ENCODE measurements around the gene TMEM59.
"Not testable (repeated sequence)": the region's sequence is repeated elsewhere in the genome, so short reads cannot be mapped to it uniquely, and the experiment has no call there.

Gene TMEM59

DNA sequence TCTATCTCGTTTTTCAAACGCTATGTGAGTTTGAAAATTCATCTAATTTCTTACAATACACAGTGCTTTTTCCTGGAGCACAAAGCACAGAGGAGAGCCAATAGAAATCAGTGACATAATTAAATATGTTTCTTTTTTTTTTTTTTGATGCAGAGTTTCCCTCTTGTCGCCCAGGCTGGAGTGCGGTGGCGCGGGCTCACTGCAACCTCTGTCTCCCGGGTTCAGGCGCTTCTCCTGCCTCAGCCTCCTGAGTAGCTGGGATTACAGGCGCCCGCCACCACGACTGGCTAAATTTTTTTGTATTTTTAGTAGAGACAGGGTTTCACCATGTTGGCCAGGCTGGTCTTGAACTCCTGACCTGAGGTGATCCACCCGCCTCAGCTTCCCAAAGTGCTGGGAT is 2.6 kb downstream of the TMEM59 start:
- not testable (repeated sequence) for H3K9me3 ChIP-seq (ENCODE audit: insufficient read depth, low read depth, low read length); H3K4me3 ChIP-seq (ENCODE audit: low read length); H3K9ac ChIP-seq (ENCODE audit: low read depth, low read length); H3K4me1 ChIP-seq (ENCODE audit: insufficient read depth, low read length); H3K36me3 ChIP-seq (ENCODE audit: insufficient read depth, low read depth, low read length); H3K27ac ChIP-seq (ENCODE audit: low read length); H3K27me3 ChIP-seq (ENCODE audit: insufficient read depth, low read length)

DNA sequence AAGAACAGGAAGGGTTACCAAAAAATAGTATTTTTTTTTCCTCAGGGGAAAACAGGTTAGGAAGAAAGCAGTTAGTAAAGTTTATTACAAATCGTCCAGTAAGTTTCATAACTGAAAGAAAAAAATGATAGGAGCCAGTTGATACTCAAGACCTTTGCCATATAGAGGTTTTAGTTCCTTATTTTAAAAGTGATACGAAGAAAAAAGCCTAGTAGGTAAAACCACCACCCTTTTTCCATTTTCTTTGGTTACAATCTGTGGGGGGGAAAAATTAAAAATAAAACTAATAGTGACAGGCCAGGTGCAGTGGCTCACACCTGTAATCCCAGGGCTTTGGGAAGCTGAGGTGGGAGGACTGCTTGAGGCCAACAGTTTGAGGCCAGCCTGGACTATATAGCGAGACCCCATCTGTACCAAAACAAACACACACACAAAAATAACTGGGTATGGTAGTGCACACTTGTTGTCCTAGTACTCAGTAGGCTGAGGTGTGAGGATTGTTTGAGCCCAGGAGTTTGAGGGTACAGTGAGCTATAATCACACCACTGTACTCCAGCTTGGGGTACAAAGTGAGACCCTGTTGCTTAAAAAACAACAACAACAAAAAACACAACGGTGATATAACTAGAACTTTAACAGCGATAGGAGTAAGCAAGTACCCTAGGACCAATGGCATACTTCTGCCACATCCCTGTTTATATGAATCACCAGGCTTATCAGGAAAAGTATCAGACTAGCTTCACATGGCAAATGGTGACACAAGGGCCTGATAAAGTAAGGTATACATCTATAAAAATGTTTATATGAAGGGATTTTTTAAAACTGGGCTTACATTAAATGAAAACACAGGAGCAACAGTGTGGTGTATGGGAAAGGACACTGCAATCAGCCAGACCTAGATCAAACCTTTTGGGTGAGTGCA is 5.4 kb downstream of the TMEM59 start:
- Histone ChIP-seq H3K4me3 (ENCODE audit: low read length) (no peak overlapping the region), H3K27me3 (ENCODE audit: insufficient read depth, low read length) (no peaks in the 10 kb centered on the region), H3K27ac (ENCODE audit: low read length) (no peak overlapping the region), H3K9me3 (ENCODE audit: insufficient read depth, low read depth, low read length) (no peaks in the 10 kb centered on the region), H3K36me3 (ENCODE audit: insufficient read depth, low read depth, low read length) (peaks cover 7% of the 10 kb centered on the region), H3K9ac (ENCODE audit: low read depth, low read length) (no peak overlapping the region), H3K4me1 (ENCODE audit: insufficient read depth, low read length) (no peaks in the 10 kb centered on the region; the same call in 1 of the 2 replicates)

DNA sequence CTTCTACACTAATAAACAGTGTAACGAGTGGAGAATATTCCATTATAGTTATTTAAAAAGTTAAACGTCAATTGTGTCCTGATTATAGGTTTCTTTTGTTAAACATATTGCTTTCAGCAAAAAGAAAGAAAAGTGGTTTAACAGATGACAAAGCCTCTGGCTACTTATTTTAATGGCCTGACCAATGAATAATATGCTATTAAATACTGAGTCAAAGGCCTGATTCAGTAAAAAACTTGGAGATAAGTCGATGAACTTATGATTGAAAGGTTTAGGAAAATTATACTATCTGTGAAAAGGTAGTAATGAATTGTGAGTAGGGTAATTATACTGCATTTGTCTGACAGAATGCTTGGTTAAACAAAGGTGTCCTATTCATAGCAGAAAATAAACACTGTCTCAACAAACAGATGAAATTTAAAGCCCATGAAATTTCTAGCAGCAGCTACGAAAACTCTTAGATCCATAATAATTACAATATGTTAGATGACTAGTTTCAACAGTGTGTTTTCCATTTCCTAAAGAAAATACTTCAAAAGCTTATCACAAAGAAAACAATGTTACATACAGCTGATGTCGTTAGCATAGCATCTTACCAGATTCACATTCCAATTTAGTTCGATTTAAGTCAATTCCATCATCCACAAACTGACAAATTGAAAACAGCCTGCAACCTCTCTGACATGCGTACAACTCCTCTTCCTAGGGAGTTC is 6.2 kb downstream of the TMEM59 start:
- Histone ChIP-seq H3K9me3 (ENCODE audit: insufficient read depth, low read depth, low read length) (no peaks in the 10 kb centered on the region), H3K4me3 (ENCODE audit: low read length) (no peak overlapping the region), H3K27ac (ENCODE audit: low read length) (no peak overlapping the region), H3K4me1 (ENCODE audit: insufficient read depth, low read length) (no peaks in the 10 kb centered on the region; the same call in 1 of the 2 replicates), H3K36me3 (ENCODE audit: insufficient read depth, low read depth, low read length) (peaks cover 15% of the 10 kb centered on the region), H3K27me3 (ENCODE audit: insufficient read depth, low read length) (no peaks in the 10 kb centered on the region), H3K9ac (ENCODE audit: low read depth, low read length) (no peak overlapping the region)

DNA sequence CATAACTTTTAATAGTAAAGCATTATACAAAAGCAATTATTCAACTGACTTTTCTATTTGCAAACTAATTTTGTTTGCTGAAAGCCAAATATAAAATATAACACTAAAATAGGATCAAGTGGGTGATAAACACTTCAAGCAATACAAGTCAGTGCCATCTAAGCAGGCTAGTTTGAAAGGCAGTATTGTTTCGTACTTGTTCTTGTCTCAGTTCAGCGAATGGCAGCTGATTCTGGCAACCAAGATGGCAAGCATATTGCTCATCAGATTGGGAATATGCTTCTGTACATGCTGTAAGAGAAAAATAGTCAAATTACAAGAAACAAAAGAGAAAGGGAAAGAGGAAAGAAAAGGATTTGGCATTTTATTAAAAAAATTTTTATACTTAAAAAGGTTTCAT is 7.5 kb downstream of the TMEM59 start:
- Histone ChIP-seq H3K36me3 (ENCODE audit: insufficient read depth, low read depth, low read length) (peaks cover 28% of the 10 kb centered on the region), H3K9ac (ENCODE audit: low read depth, low read length) (no peak overlapping the region), H3K4me3 (ENCODE audit: low read length) (no peak overlapping the region), H3K27me3 (ENCODE audit: insufficient read depth, low read length) (no peaks in the 10 kb centered on the region), H3K4me1 (ENCODE audit: insufficient read depth, low read length) (no peaks in the 10 kb centered on the region), H3K27ac (ENCODE audit: low read length) (no peak overlapping the region), H3K9me3 (ENCODE audit: insufficient read depth, low read depth, low read length) (no peaks in the 10 kb centered on the region)

DNA sequence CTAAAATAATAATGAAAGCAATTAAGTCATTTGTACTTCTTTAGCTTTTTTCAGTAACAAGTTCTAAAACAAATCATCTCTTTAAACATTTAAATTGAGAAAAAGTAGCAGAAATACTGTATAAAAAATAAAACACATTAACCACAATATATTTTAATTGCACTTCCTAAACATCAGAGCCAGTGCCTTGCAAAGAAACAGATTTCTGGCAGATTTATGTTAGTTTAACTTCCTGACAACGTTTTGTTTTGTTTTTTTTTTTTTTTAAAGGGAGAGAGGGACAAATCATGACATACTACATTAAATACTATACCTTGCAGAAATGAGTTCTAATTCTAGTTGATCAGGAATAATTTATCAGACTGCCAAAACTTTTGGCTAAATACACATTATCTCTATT is 11.2 kb downstream of the TMEM59 start:
- no peak overlapping the region for H3K4me3 ChIP-seq (ENCODE audit: low read length)
- no peaks in the 10 kb centered on the region for H3K4me1 ChIP-seq (ENCODE audit: insufficient read depth, low read length)
- no peaks in the 10 kb centered on the region for H3K27me3 ChIP-seq (ENCODE audit: insufficient read depth, low read length)
- H3K27ac ChIP-seq (ENCODE audit: low read length) = no peak overlapping the region
- H3K36me3 ChIP-seq (ENCODE audit: insufficient read depth, low read depth, low read length) = peaks cover 57% of the 10 kb centered on the region
- no peak overlapping the region for H3K9ac ChIP-seq (ENCODE audit: low read depth, low read length)
- no peaks in the 10 kb centered on the region for H3K9me3 ChIP-seq (ENCODE audit: insufficient read depth, low read depth, low read length)

DNA sequence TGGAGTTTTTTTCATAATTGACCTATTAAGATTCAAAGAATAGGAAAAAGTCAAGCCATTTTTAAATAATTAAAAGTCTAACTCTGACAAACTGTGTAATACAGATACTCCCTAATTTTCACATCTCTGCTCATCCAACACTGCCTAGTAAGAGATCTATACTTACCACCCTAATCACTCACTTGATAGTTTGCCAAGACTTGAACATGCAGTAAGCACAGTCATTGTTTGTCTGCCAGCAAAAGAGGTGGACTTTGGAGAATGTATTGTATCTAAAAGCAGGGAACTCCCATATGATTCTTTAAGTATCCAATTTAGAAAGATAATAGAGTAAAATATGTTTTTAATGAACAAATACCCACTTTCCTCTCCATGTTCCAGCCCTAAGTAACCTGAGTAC is 15.5 kb downstream of the TMEM59 start:
- H3K4me3 ChIP-seq (ENCODE audit: low read length) = no peak overlapping the region
- H3K9me3 ChIP-seq (ENCODE audit: insufficient read depth, low read depth, low read length) = no peaks in the 10 kb centered on the region
- H3K9ac ChIP-seq (ENCODE audit: low read depth, low read length) = no peak overlapping the region
- H3K36me3 ChIP-seq (ENCODE audit: insufficient read depth, low read depth, low read length) = peaks cover 82% of the 10 kb centered on the region
- H3K4me1 ChIP-seq (ENCODE audit: insufficient read depth, low read length) = no peaks in the 10 kb centered on the region
- no peaks in the 10 kb centered on the region for H3K27me3 ChIP-seq (ENCODE audit: insufficient read depth, low read length)
- no peak overlapping the region for H3K27ac ChIP-seq (ENCODE audit: low read length)

DNA sequence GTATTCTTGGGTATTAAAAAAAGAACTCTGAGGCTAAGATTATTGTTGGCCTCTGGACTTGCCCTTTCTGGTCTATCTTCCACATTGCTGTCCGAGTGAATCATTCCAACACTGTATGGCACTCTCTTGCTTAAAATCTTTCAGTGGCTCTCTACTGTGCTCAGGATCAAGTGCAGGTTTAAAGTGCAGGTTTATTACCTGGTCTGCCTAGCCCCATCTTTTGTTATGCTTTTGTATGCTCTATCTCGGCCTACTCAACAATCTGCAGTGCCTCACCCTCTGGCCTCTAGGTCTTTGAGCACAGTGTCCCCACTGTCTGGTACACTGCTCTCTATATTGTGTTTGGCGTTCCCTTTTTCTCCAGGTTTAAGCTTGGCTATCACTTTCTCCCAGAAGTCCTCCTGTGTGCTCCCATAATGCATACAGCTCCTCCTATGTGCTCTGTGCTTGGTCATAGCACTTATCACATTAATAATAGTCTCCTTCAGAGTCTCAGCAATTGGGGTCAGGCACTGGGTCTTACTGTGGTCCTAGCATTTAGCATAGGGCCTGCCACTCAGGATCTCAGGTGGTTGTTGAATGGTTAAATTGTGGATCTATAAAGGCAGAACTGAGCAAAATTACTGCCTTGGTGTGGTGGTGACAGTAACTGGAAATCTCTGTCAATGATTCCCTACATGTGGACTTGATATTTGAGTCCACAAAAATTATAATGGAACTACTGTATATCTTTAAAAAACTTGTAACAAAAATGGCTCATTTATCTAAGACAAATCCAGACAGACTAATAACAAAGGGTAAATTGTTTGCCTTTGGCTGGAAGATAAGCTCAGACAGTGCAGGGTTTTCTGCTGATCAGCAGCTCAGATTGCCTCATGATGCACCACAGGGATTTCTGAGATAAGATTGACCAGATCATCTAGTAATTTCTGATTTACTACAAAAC is 24.4 kb downstream of the TMEM59 start:
- Histone ChIP-seq H3K9ac (ENCODE audit: low read depth, low read length) (no peak overlapping the region), H3K4me1 (ENCODE audit: insufficient read depth, low read length) (no peaks in the 10 kb centered on the region), H3K9me3 (ENCODE audit: insufficient read depth, low read depth, low read length) (no peaks in the 10 kb centered on the region), H3K4me3 (ENCODE audit: low read length) (no peak overlapping the region), H3K27ac (ENCODE audit: low read length) (no peak overlapping the region), H3K27me3 (ENCODE audit: insufficient read depth, low read length) (no peaks in the 10 kb centered on the region), H3K36me3 (ENCODE audit: insufficient read depth, low read depth, low read length) (peaks cover 30% of the 10 kb centered on the region)

DNA sequence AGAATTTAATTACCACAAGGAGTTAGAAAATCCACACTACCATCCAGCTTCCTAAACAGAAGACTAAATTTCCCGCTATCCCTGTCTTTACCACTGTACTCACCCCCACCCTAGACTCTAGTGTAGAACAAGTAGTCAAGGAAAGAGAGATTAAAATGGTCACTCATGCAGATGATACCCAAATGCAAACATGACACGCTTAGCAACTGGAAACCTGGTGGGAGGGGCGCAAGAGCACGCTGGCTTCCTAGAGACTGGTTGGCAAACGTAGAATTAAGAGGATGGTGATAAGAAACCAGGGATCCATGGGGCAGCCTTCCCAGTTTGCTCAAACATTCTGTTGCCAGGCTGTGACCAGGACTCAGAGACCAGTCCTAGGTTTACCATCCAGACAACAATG is 25.2 kb downstream of the TMEM59 start:
- H3K9me3 ChIP-seq (ENCODE audit: insufficient read depth, low read depth, low read length) = no peaks in the 10 kb centered on the region
- no peaks in the 10 kb centered on the region for H3K4me1 ChIP-seq (ENCODE audit: insufficient read depth, low read length)
- peaks cover 30% of the 10 kb centered on the region for H3K36me3 ChIP-seq (ENCODE audit: insufficient read depth, low read depth, low read length)
- H3K27me3 ChIP-seq (ENCODE audit: insufficient read depth, low read length) = no peaks in the 10 kb centered on the region
- H3K27ac ChIP-seq (ENCODE audit: low read length) = no peak overlapping the region
- no peak overlapping the region for H3K9ac ChIP-seq (ENCODE audit: low read depth, low read length)
- H3K4me3 ChIP-seq (ENCODE audit: low read length) = no peak overlapping the region

DNA sequence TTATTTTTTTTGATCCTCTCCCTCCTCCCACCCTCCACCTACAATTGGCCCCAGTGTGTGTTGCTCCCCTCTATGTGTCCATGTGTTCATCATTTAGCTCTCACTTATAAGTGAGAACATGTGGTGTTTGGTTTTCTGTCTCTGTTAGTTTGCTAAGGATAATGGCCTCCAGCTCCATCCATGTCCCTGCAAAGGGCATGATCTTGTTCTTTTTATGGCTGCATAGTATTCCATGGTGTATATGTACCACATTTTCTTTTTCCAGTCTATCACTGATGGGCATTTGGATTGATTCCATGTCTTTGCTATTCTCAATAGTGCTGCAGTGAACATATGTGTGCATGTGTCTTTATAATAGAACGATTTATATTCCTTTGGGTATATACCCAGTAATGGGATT is 28.2 kb downstream of the TMEM59 start:
- not testable (repeated sequence) for H3K9ac ChIP-seq (ENCODE audit: low read depth, low read length)

DNA sequence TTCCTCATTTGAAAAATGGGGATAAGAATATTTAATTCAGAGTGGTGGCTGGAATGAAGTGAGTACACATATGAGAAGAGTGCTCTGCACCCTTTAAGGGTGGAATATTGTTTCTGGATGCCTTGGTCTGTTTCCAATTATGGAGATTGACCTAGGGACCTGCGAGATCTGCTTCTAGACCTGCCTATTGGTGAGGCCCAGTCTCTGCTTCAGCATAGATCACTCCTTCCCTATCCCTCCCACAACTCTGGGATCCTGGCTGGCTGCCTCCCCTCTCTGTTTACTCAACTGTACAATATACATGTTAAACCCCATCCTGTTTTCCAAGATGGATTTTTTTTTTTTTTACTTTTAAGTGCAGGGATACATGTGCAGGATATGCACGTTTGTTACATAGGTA is 28.6 kb downstream of the TMEM59 start:
- Histone ChIP-seq H3K9me3 (ENCODE audit: insufficient read depth, low read depth, low read length) (no peaks in the 10 kb centered on the region), H3K9ac (ENCODE audit: low read depth, low read length) (no peak overlapping the region), H3K4me3 (ENCODE audit: low read length) (no peak overlapping the region), H3K4me1 (ENCODE audit: insufficient read depth, low read length) (no peaks in the 10 kb centered on the region), H3K27me3 (ENCODE audit: insufficient read depth, low read length) (no peaks in the 10 kb centered on the region), H3K27ac (ENCODE audit: low read length) (no peak overlapping the region), H3K36me3 (ENCODE audit: insufficient read depth, low read depth, low read length) (no peaks in the 10 kb centered on the region)

More for the DNA sequence above, 28.2 kb downstream of the TMEM59 start:
- not testable (repeated sequence) for H3K4me3 ChIP-seq (ENCODE audit: low read length); H3K9me3 ChIP-seq (ENCODE audit: insufficient read depth, low read depth, low read length); H3K4me1 ChIP-seq (ENCODE audit: insufficient read depth, low read length); H3K27me3 ChIP-seq (ENCODE audit: insufficient read depth, low read length); H3K27ac ChIP-seq (ENCODE audit: low read length); H3K36me3 ChIP-seq (ENCODE audit: insufficient read depth, low read depth, low read length)

DNA sequence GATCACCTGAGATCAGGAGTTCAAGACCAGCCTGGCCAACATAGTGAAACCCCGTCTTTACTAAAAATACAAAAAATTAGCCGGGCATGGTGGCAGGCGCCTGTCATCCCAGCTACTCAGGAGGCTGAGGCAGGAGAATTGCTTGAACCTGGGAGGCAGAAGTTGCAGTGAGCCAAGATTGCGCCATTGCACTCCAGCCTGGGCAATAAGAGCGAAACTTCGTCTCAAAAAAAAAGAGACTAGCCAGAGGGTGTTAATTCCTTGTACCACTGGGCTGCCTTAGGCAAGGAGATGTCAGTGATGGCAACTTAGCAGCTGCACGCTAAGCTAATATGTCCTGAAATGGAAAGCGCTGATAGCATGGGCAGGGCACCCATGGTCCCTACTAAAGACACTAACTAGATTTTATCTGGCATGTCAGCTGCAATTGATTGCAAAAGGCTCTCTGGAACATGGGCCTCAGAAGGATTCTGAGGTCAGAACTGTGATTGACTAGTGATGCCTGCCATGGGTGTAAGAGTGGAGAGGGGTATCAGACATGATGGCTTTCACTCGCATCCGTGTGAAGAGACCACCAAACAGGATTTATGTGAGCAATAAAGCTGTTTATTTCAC is 33.3 kb downstream of the TMEM59 start:
- not testable (repeated sequence) for H3K4me1 ChIP-seq (ENCODE audit: insufficient read depth, low read length); H3K36me3 ChIP-seq (ENCODE audit: insufficient read depth, low read depth, low read length); H3K9ac ChIP-seq (ENCODE audit: low read depth, low read length); H3K27me3 ChIP-seq (ENCODE audit: insufficient read depth, low read length); H3K27ac ChIP-seq (ENCODE audit: low read length); H3K4me3 ChIP-seq (ENCODE audit: low read length); H3K9me3 ChIP-seq (ENCODE audit: insufficient read depth, low read depth, low read length)
